ENCODE measurements around the gene TTC16.

TTC16 gene

GRCh38 chr9:127680226-127680625 lies 35.7 kb upstream of the TTC16 start:
- no peak overlapping the region for H3K4me3 ChIP-seq (ENCODE audit: low read length)
- no peak for DNase-seq (ENCODE audit: low read depth)
- TF ChIP-seq CTCF (conservative IDR thresholded peaks at IDR 0.05; ENCODE audit: low read length), result no peak

- no peak for DNase-seq (ENCODE audit: low read depth)
- TF ChIP-seq CTCF (conservative IDR thresholded peaks at IDR 0.05; ENCODE audit: low read length), result no peak
These were observed 35.0 kb upstream of the TTC16 start for GRCh38 chr9:127680846-127681245.

GRCh38 chr9:127682351-127683136 lies 33.3 kb upstream of the TTC16 start:
- no peak overlapping the region for H3K4me3 ChIP-seq (ENCODE audit: low read length)
- TF ChIP-seq CTCF (conservative IDR thresholded peaks at IDR 0.05; ENCODE audit: low read length), result no peak
- DNase-seq (ENCODE audit: low read depth), result no peak

More at GRCh38 chr9:127680846-127681245, 35.0 kb upstream of the TTC16 start:
- H3K4me3 ChIP-seq (ENCODE audit: low read length), result no peak overlapping the region

GRCh38 chr9:127683723-127684122 lies 32.2 kb upstream of the TTC16 start:
- peak; percentile 77 for DNase-seq (ENCODE audit: low read depth)
- no peak for TF ChIP-seq CTCF (conservative IDR thresholded peaks at IDR 0.05; ENCODE audit: low read length)
- no peak overlapping the region for H3K4me3 ChIP-seq (ENCODE audit: low read length)

GRCh38 chr9:127684576-127684975 lies 31.3 kb upstream of the TTC16 start:
- TF ChIP-seq CTCF (conservative IDR thresholded peaks at IDR 0.05; ENCODE audit: low read length), result no peak
- no peak overlapping the region for H3K4me3 ChIP-seq (ENCODE audit: low read length)
- peak; percentile 58 for DNase-seq (ENCODE audit: low read depth)

- DNase-seq (ENCODE audit: low read depth), result no peak
These were observed 29.2 kb upstream of the TTC16 start for GRCh38 chr9:127686461-127687393.

More at GRCh38 chr9:127686461-127687393, 29.2 kb upstream of the TTC16 start:
- TF ChIP-seq CTCF (conservative IDR thresholded peaks at IDR 0.05; ENCODE audit: low read length), result no peak
- no peak overlapping the region for H3K4me3 ChIP-seq (ENCODE audit: low read length)

All from AG10803 (cell line).